Astrocyte (in vitro differentiated cells and primary cell): ENCODE data around the gene DIP2C. TPM values are rescaled to one million over a fixed set of nuclear protein-coding genes. Genes with fewer than 3 reads are reported as not detected.

Experiments used
- DNase-seq: peaks from one replicate; pipeline ENCODE4 v3.0.0-alpha.2; 2010; ENCODE audit warnings: low read depth
- FAIRE-seq: peaks from 2 replicates; lab custom pipeline; 2011; peaks lifted over from hg19 to GRCh38; lab: Jason Lieb, UNC
- H2AFZ ChIP-seq: 2 replicates; pipeline ENCODE4 v1.6.0; 2012; ENCODE audit warnings: low read depth, low read length, inconsistent platforms
- H3K27ac ChIP-seq: 2 replicates; pipeline ENCODE4 v1.5.1; 2011; ENCODE audit warnings: low read depth, low read length, inconsistent platforms
- H3K27me3 ChIP-seq: 2 replicates; pipeline ENCODE4 v1.6.0; 2011; ENCODE audit warnings: low read length, inconsistent platforms; ENCODE audit not compliant: insufficient read depth
- H3K36me3 ChIP-seq: 2 replicates; pipeline ENCODE4 v1.5.1; 2011; ENCODE audit warnings: low read length, inconsistent platforms; ENCODE audit not compliant: insufficient read depth
- H3K4me1 ChIP-seq: 2 replicates; pipeline ENCODE4 v1.5.1; 2011; ENCODE audit warnings: low read length, inconsistent platforms; ENCODE audit not compliant: insufficient read depth
- H3K4me2 ChIP-seq: 2 replicates; pipeline ENCODE4 v1.6.0; 2012; ENCODE audit warnings: low read length, inconsistent platforms
- H3K4me3 ChIP-seq: 2 replicates; pipeline ENCODE4 v1.5.1; 2011; ENCODE audit warnings: low read depth, mild to moderate bottlenecking, low read length, inconsistent platforms; ENCODE audit not compliant: insufficient read depth
- H3K79me2 ChIP-seq: 2 replicates; pipeline ENCODE4 v1.6.0; 2012; ENCODE audit warnings: mild to moderate bottlenecking, low read length, inconsistent platforms; ENCODE audit not compliant: insufficient read depth
- H3K9ac ChIP-seq: 2 replicates; pipeline ENCODE4 v1.6.0; 2012; ENCODE audit warnings: mild to moderate bottlenecking, low read length, inconsistent platforms
- H3K9me3 ChIP-seq: 2 replicates; pipeline ENCODE4 v1.5.1; 2012; ENCODE audit warnings: low read depth, mild to moderate bottlenecking, low read length, inconsistent platforms; ENCODE audit not compliant: insufficient read depth
- H4K20me1 ChIP-seq: 2 replicates; pipeline ENCODE4 v1.6.0; 2012; ENCODE audit warnings: low read length, inconsistent platforms; ENCODE audit not compliant: insufficient read depth
- H3K27ac Mint-ChIP-seq: one replicate; pipeline ENCODE4 v1.8.0; 2021; ENCODE audit warnings: mild to moderate bottlenecking, mixed read lengths; ENCODE audit not compliant: unreplicated experiment
- H3K27me3 Mint-ChIP-seq: one replicate; pipeline ENCODE4 v1.8.0; 2021; ENCODE audit warnings: low read depth, mixed read lengths; ENCODE audit not compliant: unreplicated experiment
- H3K36me3 Mint-ChIP-seq: one replicate; pipeline ENCODE4 v1.8.0; 2021; ENCODE audit warnings: low read depth, mixed read lengths; ENCODE audit not compliant: unreplicated experiment
- H3K4me1 Mint-ChIP-seq: one replicate; pipeline ENCODE4 v1.8.0; 2021; ENCODE audit warnings: low read depth, mixed read lengths; ENCODE audit not compliant: unreplicated experiment
- H3K4me3 Mint-ChIP-seq: one replicate; pipeline ENCODE4 v1.8.0; 2021; ENCODE audit warnings: mild to moderate bottlenecking, moderate library complexity, mixed read lengths; ENCODE audit not compliant: unreplicated experiment
- H3K9me3 Mint-ChIP-seq: one replicate; pipeline ENCODE4 v1.8.0; 2021; ENCODE audit warnings: mild to moderate bottlenecking, mixed read lengths; ENCODE audit not compliant: unreplicated experiment
- CTCF ChIP-seq: IDR thresholded peaks from 2 replicates; pipeline ENCODE4 v1.5.1; 2011; ENCODE audit warnings: low read depth, mild to moderate bottlenecking, inconsistent platforms, low read length, moderate library complexity; ENCODE audit not compliant: insufficient read depth
- EZH2 ChIP-seq: IDR thresholded peaks from 2 replicates; pipeline ENCODE4 v1.6.1; 2012; ENCODE audit warnings: mild to moderate bottlenecking, low read length, inconsistent platforms; ENCODE audit not compliant: insufficient read depth
- total RNA-seq: library from RNA; stranded (reverse); gene quantifications from 2 replicates; pipeline ENCODE4 v1.2.1, GENCODE V29; 2021

The DIP2C gene
- total RNA-seq, 1 donor from 2014 or later: 27.3 TPM

DNA sequence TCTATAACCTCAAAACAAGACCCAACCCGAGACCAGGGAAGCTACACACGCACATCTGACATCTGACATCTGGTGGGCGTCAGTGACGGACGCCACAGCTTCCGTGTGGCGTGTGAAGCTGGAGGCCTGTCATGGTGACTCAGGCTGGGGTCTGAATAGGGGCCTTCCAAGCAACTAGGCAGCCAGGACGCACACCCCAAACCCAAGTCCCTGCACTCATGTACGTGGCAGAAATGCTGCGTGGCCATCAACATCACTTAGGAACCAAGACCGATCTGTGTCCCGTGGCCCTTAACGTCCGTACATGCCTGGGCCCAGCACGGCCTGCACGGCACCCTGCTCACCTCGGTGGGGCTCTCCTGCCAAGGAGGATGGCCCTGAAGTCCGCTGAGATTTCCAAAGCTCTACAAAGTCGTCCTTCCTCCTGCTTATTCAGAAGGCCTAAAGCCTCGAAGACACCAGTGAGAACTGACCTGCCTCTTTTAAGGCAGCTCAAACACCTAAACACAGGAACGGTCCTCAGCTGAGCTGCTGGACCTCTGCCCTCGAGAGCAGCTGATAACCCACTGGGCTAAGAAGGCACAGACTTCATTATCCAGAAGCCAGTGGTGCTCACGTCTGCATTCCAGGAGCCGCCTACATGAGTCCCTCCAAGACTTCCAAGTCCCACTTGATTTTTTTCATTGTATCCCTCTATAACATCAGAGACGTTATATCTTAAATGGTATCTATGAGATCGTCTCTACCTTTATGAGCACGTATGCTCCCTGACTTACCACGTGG is 82.5 kb downstream of the DIP2C start:
- peak overlapping the region; percentile 81 for H3K27ac ChIP-seq

GRCh38 chr10:605632-606325 is 83.7 kb downstream of the DIP2C start:
- H3K4me1 ChIP-seq: peaks cover 31% of the 10 kb centered on the region
- peak overlapping the region; percentile 35 for H3K9ac ChIP-seq
- peak overlapping the region; percentile 81 for H3K27ac ChIP-seq
- H4K20me1 ChIP-seq: no peaks in the 10 kb centered on the region
- no peaks in the 10 kb centered on the region for H3K27me3 Mint-ChIP-seq
- no peak overlapping the region for H2AFZ ChIP-seq
- H3K4me2 ChIP-seq: no peak overlapping the region
- H3K9me3 ChIP-seq: no peaks in the 10 kb centered on the region
- no peak overlapping the region for H3K4me3 ChIP-seq
- TF ChIP-seq EZH2 (no peak), CTCF (no peak)
- H3K27ac Mint-ChIP-seq: no peak overlapping the region
- H3K36me3 ChIP-seq: no peaks in the 10 kb centered on the region
- H3K4me1 Mint-ChIP-seq: peaks cover 72% of the 10 kb centered on the region
- peaks cover 70% of the 10 kb centered on the region for H3K79me2 ChIP-seq
- H3K9me3 Mint-ChIP-seq: no peaks in the 10 kb centered on the region
- FAIRE-seq (no peak), DNase-seq (no peak)
- H3K27me3 ChIP-seq: no peaks in the 10 kb centered on the region
- no peaks in the 10 kb centered on the region for H3K36me3 Mint-ChIP-seq
- no peak overlapping the region for H3K4me3 Mint-ChIP-seq

More for the DNA sequence above, 82.5 kb downstream of the DIP2C start:
- Histone ChIP-seq H3K79me2 (peaks cover 71% of the 10 kb centered on the region), H3K36me3 (no peaks in the 10 kb centered on the region), H3K27me3 (no peaks in the 10 kb centered on the region), H3K4me2 (no peak overlapping the region), H3K9me3 (no peaks in the 10 kb centered on the region), H3K4me3 (no peak overlapping the region), H4K20me1 (no peaks in the 10 kb centered on the region), H3K9ac (peak overlapping the region; percentile 35), H2AFZ (no peak overlapping the region), H3K4me1 (peaks cover 29% of the 10 kb centered on the region)
- Mint-ChIP-seq H3K4me3 (no peak overlapping the region), H3K27me3 (no peaks in the 10 kb centered on the region), H3K27ac (peak overlapping the region; percentile 54), H3K9me3 (no peaks in the 10 kb centered on the region), H3K36me3 (no peaks in the 10 kb centered on the region), H3K4me1 (peaks cover 70% of the 10 kb centered on the region)
- FAIRE-seq (no peak), DNase-seq (peak; percentile 79)
- no peak for TF ChIP-seq EZH2
- no peak for TF ChIP-seq CTCF
